ENCODE data around the gene KMO. TPM values are rescaled to one million over a fixed set of nuclear protein-coding genes. Genes with fewer than 3 reads are reported as not detected.

KMO gene
- total and polyA plus RNA-seq, 2 of the 4 experiments (the other 2 are of a cell fraction), result not detected

DNA sequence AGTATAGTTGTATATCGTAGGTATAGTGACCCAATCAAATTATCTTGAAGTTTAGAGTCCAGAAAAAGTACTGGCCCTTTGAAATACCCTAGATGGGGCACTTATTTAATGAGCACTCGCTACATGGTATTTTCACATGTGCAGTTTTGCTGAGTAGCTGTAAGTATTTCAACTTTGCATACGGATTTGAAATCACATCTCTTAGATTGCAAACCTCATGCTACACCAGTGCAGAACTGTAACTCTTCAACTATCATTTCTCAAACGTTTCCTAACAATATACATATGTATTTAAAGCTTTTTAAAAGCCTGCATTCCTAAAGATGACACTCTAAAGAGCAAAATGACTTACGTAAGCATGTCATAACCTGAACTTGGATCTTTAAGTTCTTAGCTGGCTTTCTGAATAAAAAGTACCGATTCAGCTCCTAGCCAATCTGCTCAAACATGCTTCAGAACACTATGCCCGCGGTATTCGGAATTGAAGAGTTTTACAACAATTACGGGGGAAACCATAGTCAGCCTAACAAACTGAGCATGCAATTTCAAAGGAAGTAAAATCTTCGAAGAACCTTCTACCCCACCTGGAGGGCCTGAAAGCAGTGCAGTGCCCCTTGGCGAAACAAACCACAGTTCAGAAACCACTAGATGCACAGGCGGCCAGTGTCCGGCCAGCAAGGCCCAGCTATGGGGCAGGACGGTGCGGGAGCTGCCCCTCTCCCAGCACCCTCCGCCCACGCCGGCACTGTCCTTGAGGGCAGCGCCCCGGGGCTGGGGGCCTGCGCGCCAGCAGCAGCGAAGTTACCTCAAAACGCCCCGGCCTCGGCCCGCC, 13.5 kb upstream of the KMO start:
- dilution Hi-C loops (cut with HindIII; ENCODE audit: low sequenced_read_pairs, unreplicated experiment) (no loop called here), intact Hi-C loops (cut with micrococcal nuclease) (no loop called here), in situ Hi-C loops (cut with MboI; ENCODE audit: low sequenced_read_pairs) (loop anchor here (25.0 kb wide), 1 partner anchor 1331 kb away; no protein-coding TSS in a partner anchor)
- Histone ChIP-seq H3K4me3 (ENCODE audit: insufficient read depth, low read depth, low read length) (peak overlapping the region; percentile 94), H2BK15ac (ENCODE audit: low read depth, low read length) (no peak overlapping the region), H3K36me3 (ENCODE audit: control insufficient read depth, insufficient read depth, low read length) (no peaks in the 10 kb centered on the region), H3K4me1 (ENCODE audit: control insufficient read depth, insufficient read depth, low read length) (0 out of 2 replicates have a peak, but pooled peaks cover 2% of the 10 kb centered on the region), H3K4ac (ENCODE audit: low read depth, low read length) (peak overlapping the region; percentile 41; the same call in 1 of the 2 replicates), H3K27ac (ENCODE audit: insufficient read depth, low read length) (peak overlapping the region; percentile 77), H2BK120ac (ENCODE audit: low read depth, low read length) (no peak overlapping the region), H2BK20ac (ENCODE audit: low read depth, low read length) (no peak overlapping the region), H3K9ac (ENCODE audit: low read depth, low read length) (peak overlapping the region; percentile 67), H4K8ac (ENCODE audit: low read depth in 2 of 2, low read length in 2 of 2) (peak overlapping the region; percentile 57 to 61; a peak in 2 of 4 replicates), H4K91ac (ENCODE audit: insufficient read depth, low read depth, low read length) (0 out of 2 replicates have a peak overlapping the region, but pooled peaks have one; percentile 13), H3K18ac (ENCODE audit: low read depth, low read length) (no peak overlapping the region), H4K20me1 (ENCODE audit: insufficient read depth, low read length) (no peaks in the 10 kb centered on the region), H3K4me2 (ENCODE audit: low read depth, low read length) (peak overlapping the region; percentile 96), H2AFZ (replicated peaks; ENCODE audit: low read length, poor library complexity) (peak overlapping the region; percentile 98), H3K27me3 (ENCODE audit: control insufficient read depth, insufficient read depth, low read length) (peaks cover 7% of the 10 kb centered on the region), H2BK5ac (ENCODE audit: low read depth, low read length, poor library complexity, severe bottlenecking) (peak overlapping the region; percentile 25), H3K14ac (replicated peaks; ENCODE audit: low read depth, low read length) (peak overlapping the region; percentile 33; the same call in 1 of the 2 replicates), H2AK9ac (replicated peaks; ENCODE audit: low read depth, low read length, poor library complexity) (peak overlapping the region; percentile 31), H3K9me3 (ENCODE audit: control insufficient read depth, insufficient read depth, low read length) (no peaks in the 10 kb centered on the region), H3K56ac (ENCODE audit: extremely low read depth, insufficient read depth, low read length) (peak overlapping the region; percentile 82; the same call in 1 of the 2 replicates), H3K23ac (ENCODE audit: low read depth, low read length) (peak overlapping the region; percentile 77), H3K9me1 (ENCODE audit: insufficient read depth, low read length) (no peaks in the 10 kb centered on the region), H2AK5ac (ENCODE audit: low read depth, low read length) (no peak overlapping the region), H4K5ac (ENCODE audit: low read depth, low read length) (peak overlapping the region; percentile 3; the same call in 1 of the 2 replicates), H3K79me1 (ENCODE audit: low read depth in 1 of 2, low read length in 2 of 2) (peaks cover 7 to 23% of the 10 kb centered on the region in 2 experiments; a peak in 2 of 4 replicates)
- BruUV-seq (replicated peaks), result TSS peak; percentile 66
- TF ChIP-seq MAFK (IDR thresholded peaks at IDR 0.05; ENCODE audit: low read depth, low read length), result 0 out of 2 replicates have a peak, but pooled peaks have one; percentile 2
- TF ChIP-seq RAD21 (IDR thresholded peaks at IDR 0.05; ENCODE audit: low read length), result no peak
- no peak for TF ChIP-seq CEBPB (IDR thresholded peaks at IDR 0.05; ENCODE audit: low read depth, low read length)
- no peak for TF ChIP-seq RFX5 (IDR thresholded peaks at IDR 0.05; ENCODE audit: low read depth, low read length)
- TF ChIP-seq, protein P1, sequence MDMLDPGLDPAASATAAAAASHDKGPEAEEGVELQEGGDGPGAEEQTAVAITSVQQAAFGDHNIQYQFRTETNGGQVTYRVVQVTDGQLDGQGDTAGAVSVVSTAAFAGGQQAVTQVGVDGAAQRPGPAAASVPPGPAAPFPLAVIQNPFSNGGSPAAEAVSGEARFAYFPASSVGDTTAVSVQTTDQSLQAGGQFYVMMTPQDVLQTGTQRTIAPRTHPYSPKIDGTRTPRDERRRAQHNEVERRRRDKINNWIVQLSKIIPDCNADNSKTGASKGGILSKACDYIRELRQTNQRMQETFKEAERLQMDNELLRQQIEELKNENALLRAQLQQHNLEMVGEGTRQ (IDR thresholded peaks at IDR 0.05; ENCODE audit: low read depth, low read length), result no peak
- TF ChIP-seq MAZ (IDR thresholded peaks at IDR 0.05; ENCODE audit: borderline replicate concordance, low read depth, low read length), result 0 out of 2 replicates have a peak, but pooled peaks have one; percentile 35
- ChIA-PET POLR2A (ENCODE audit: unreplicated experiment) (interaction anchor here (0.6 kb wide), 1 partner anchor 847 kb away, joined by 4 read pairs; no protein-coding TSS in a partner anchor), CTCF (interaction anchor here (1.4 kb wide), 1 partner anchor 10 kb away, joined by 3 read pairs; no protein-coding TSS in a partner anchor)
- peak; percentile 25 for DNase-seq
- ATAC-seq (ENCODE audit: low read depth), result peak; percentile 49
- 4% methylated on average over 9 of the region's 28 CpGs; no CpG with 5 or more reads in 1 of the 2 experiments for WGBS, 2 experiments (ENCODE audit: extremely low coverage in 2 of 2, insufficient read length in 1 of 2)

Data from IMR-90 (cell line).